PC-3 (cell line): ENCODE data around the gene PPP2R3B.
"Not testable (repeated sequence)": the region's sequence is repeated elsewhere in the genome, so short reads cannot be mapped to it uniquely, and the experiment has no call there.

Source experiments
- CTCF ChIP-seq: fragments of 300-600 bp; sonication (generic); conservative IDR thresholded peaks from 2 replicates; pipeline ENCODE4 v1.5.1; 2017; ENCODE audit warnings: antibody characterized with exemption, low read depth, mild to moderate bottlenecking, low read length
- EZH2phosphoT487 ChIP-seq: fragments of 300-600 bp; sonication (generic); IDR thresholded peaks from 2 replicates; pipeline ENCODE4 v1.6.1; 2018; ENCODE audit warnings: mild to moderate bottlenecking, antibody characterized with exemption, low read length, borderline replicate concordance

GRCh38 chrX:306614-307251 is 80.0 kb downstream of the PPP2R3B start:
- not testable (repeated sequence) for TF ChIP-seq CTCF, EZH2phosphoT487
